ENCODE measurements around the gene FCER2.

Gene FCER2

GRCh38 chr19:7680606-7681339 lies 21.2 kb downstream of the FCER2 start, which contains the start of gene TRAPPC5:
Gene TRAPPC5 (plus strand): TSS chr19:7680833. CDS start chr19:7682254, 1,421 bp downstream.
- in situ Hi-C loops (cut with HindIII; ENCODE audit: low pct_ligation_motif_present, low sequenced_read_pairs), result no loop called here
- peaks cover 19% of the 10 kb centered on the region for H3K36me3 ChIP-seq (replicated peaks)
- H3K27ac ChIP-seq, result peak within 1 kb of the TSS; percentile 13
- peak; percentile 58 for DNase-seq
- H3K27me3 ChIP-seq (replicated peaks), result no peaks in the 10 kb centered on the region
- TF ChIP-seq CTCF (IDR thresholded peaks at IDR 0.05; ENCODE audit: low read depth, low read length, missing control alignments), result peak; percentile 46
- peak within 1 kb of the TSS; percentile 91 for H3K4me3 ChIP-seq (ENCODE audit: low read depth, low read length)

GRCh38 chr19:7679771-7680605 lies 21.9 kb downstream of the FCER2 start:
- Histone ChIP-seq H3K4me3 (ENCODE audit: low read depth, low read length) (peak overlapping the region; percentile 37), H3K27ac (no peak overlapping the region), H3K27me3 (replicated peaks) (no peaks in the 10 kb centered on the region), H3K36me3 (replicated peaks) (peaks cover 19% of the 10 kb centered on the region)
- in situ Hi-C loops (cut with HindIII; ENCODE audit: low pct_ligation_motif_present, low sequenced_read_pairs), result no loop called here
- TF ChIP-seq CTCF (IDR thresholded peaks at IDR 0.05; ENCODE audit: low read depth, low read length, missing control alignments), result no peak
- no peak for DNase-seq

GRCh38 chr19:7678971-7679751 lies 22.8 kb downstream of the FCER2 start:
- Histone ChIP-seq H3K27ac (no peak overlapping the region), H3K36me3 (replicated peaks) (peaks cover 19% of the 10 kb centered on the region), H3K27me3 (replicated peaks) (no peaks in the 10 kb centered on the region), H3K4me3 (ENCODE audit: low read depth, low read length) (no peak overlapping the region)
- in situ Hi-C loops (cut with HindIII; ENCODE audit: low pct_ligation_motif_present, low sequenced_read_pairs), result no loop called here
- DNase-seq, result no peak
- TF ChIP-seq CTCF (IDR thresholded peaks at IDR 0.05; ENCODE audit: low read depth, low read length, missing control alignments), result no peak

GRCh38 chr19:7677669-7678311 lies 24.1 kb downstream of the FCER2 start:
- H3K4me3 ChIP-seq (ENCODE audit: low read depth, low read length), result no peak overlapping the region
- in situ Hi-C loops (cut with HindIII; ENCODE audit: low pct_ligation_motif_present, low sequenced_read_pairs), result no loop called here

More at GRCh38 chr19:7677669-7678311, 24.1 kb downstream of the FCER2 start:
- Histone ChIP-seq H3K36me3 (replicated peaks) (peaks cover 6% of the 10 kb centered on the region), H3K27me3 (replicated peaks) (no peaks in the 10 kb centered on the region), H3K27ac (no peak overlapping the region)
- no peak for TF ChIP-seq CTCF (IDR thresholded peaks at IDR 0.05; ENCODE audit: low read depth, low read length, missing control alignments)
- no peak for DNase-seq
